Fibroblast of lung (primary cell): ENCODE measurements around the gene ZXDC. TPM values are rescaled to one million over a fixed set of nuclear protein-coding genes. Genes with fewer than 3 reads are reported as not detected.

Experiments
- DNase-seq, 2 donors: peaks; one replicate each; pipeline versions ENCODE4 v3.0.0 to v3.0.0-alpha.2; 2010; ENCODE audit warnings: low read depth in 2 of 2
- H2AFZ ChIP-seq: 2 replicates; pipeline ENCODE4 v1.5.1; 2012; ENCODE audit warnings: low read length, control low read depth, inconsistent platforms
- H3K27ac ChIP-seq: 2 replicates; pipeline ENCODE4 v1.5.1; 2011; ENCODE audit warnings: low read length, control low read depth; ENCODE audit not compliant: insufficient read depth
- H3K27me3 ChIP-seq: 2 replicates; pipeline ENCODE4 v1.5.1; 2011; ENCODE audit warnings: mild to moderate bottlenecking, low read length; ENCODE audit not compliant: control insufficient read depth, insufficient read depth
- H3K36me3 ChIP-seq: 2 replicates; pipeline ENCODE4 v1.5.1; 2011; ENCODE audit warnings: low read length; ENCODE audit not compliant: control insufficient read depth, insufficient read depth
- H3K4me1 ChIP-seq: 2 replicates; pipeline ENCODE4 v1.5.1; 2011; ENCODE audit warnings: low read length; ENCODE audit not compliant: control insufficient read depth, insufficient read depth; ENCODE audit errors: extremely low read depth
- H3K4me2 ChIP-seq: 2 replicates; pipeline ENCODE4 v1.5.1; 2011; ENCODE audit warnings: low read length, control low read depth; ENCODE audit not compliant: insufficient read depth; ENCODE audit errors: extremely low read depth
- H3K4me3 ChIP-seq, 4 experiments: fragments of 200-600 bp in 1 of 4; sonication (generic) in 1 of 4; replicated peaks in 1 of 4; 2 replicates each; pipeline ENCODE4 v1.5.1; 2011 to 2016; ENCODE audit warnings: low read length in 4 of 4, low read depth in 3 of 4, mild to moderate bottlenecking in 3 of 4, control low read depth in 2 of 4, inconsistent platforms in 1 of 4, mixed read lengths in 1 of 4; ENCODE audit not compliant: insufficient read depth in 1 of 4; ENCODE audit errors: control extremely low read depth in 1 of 4
- H3K79me2 ChIP-seq: 2 replicates; pipeline ENCODE4 v1.5.1; 2012; ENCODE audit warnings: mild to moderate bottlenecking, low read length, inconsistent platforms; ENCODE audit not compliant: control insufficient read depth, insufficient read depth
- H3K9ac ChIP-seq: 2 replicates; pipeline ENCODE4 v1.5.1; 2011; ENCODE audit warnings: mild to moderate bottlenecking, low read length, control low read depth; ENCODE audit not compliant: insufficient read depth
- H3K9me3 ChIP-seq: 2 replicates; pipeline ENCODE4 v1.5.1; 2012; ENCODE audit warnings: low read depth, low read length; ENCODE audit not compliant: control insufficient read depth, insufficient read depth
- H4K20me1 ChIP-seq: 2 replicates; pipeline ENCODE4 v1.5.1; 2011; ENCODE audit warnings: low read length; ENCODE audit not compliant: control insufficient read depth, insufficient read depth; ENCODE audit errors: extremely low read depth
- CTCF ChIP-seq, 2 donors: IDR thresholded peaks in 1 of 2; conservative IDR thresholded peaks in 1 of 2; 1 replicate in 1 of 2; 2 replicates in 1 of 2; pipeline ENCODE4 v1.5.1; 2011 to 2012; ENCODE audit warnings: low read length in 2 of 2, control low read depth in 1 of 2, inconsistent platforms in 1 of 2, low read depth in 1 of 2, mild to moderate bottlenecking in 1 of 2
- EZH2 ChIP-seq: IDR thresholded peaks from 2 replicates; pipeline ENCODE4 v1.5.1; 2012; ENCODE audit warnings: low read length, control low read depth, mild to moderate bottlenecking; ENCODE audit errors: missing control alignments
- polyA minus RNA-seq: library from RNA; depleted of rRNA, polyadenylated mRNA; stranded (reverse); fragments of >200 nt; gene quantifications from 2 replicates; pipeline ENCODE4 v1.2.3, GENCODE V29; 2011; ENCODE audit warnings: low replicate concordance
- polyA plus RNA-seq, 2 donors: library from polyadenylated mRNA; depleted of rRNA in 1 of 2; stranded (reverse) in 1 of 2; unstranded in 1 of 2; fragments of >200 nt; gene quantifications; 2 replicates each; pipeline ENCODE4 v1.2.1, GENCODE V29; 2011 to 2012; ENCODE audit warnings: missing spikeins in 1 of 2
- total RNA-seq: library from RNA; depleted of rRNA; stranded (reverse); fragments of >200 nt; gene quantifications from 2 replicates; pipeline ENCODE4 v1.2.1, GENCODE V29; 2014

ZXDC gene, protein sequence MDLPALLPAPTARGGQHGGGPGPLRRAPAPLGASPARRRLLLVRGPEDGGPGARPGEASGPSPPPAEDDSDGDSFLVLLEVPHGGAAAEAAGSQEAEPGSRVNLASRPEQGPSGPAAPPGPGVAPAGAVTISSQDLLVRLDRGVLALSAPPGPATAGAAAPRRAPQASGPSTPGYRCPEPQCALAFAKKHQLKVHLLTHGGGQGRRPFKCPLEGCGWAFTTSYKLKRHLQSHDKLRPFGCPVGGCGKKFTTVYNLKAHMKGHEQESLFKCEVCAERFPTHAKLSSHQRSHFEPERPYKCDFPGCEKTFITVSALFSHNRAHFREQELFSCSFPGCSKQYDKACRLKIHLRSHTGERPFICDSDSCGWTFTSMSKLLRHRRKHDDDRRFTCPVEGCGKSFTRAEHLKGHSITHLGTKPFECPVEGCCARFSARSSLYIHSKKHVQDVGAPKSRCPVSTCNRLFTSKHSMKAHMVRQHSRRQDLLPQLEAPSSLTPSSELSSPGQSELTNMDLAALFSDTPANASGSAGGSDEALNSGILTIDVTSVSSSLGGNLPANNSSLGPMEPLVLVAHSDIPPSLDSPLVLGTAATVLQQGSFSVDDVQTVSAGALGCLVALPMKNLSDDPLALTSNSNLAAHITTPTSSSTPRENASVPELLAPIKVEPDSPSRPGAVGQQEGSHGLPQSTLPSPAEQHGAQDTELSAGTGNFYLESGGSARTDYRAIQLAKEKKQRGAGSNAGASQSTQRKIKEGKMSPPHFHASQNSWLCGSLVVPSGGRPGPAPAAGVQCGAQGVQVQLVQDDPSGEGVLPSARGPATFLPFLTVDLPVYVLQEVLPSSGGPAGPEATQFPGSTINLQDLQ
- 16.4 and 17.8 TPM in 2 replicates for total RNA-seq
- polyA plus RNA-seq: 5.9 and 6.2 TPM in 2 replicates
- 6.3 and 7.1 TPM in 2 replicates for polyA plus RNA-seq (2012)
- 25.5 and 39.1 TPM in 2 replicates for polyA minus RNA-seq

- Histone ChIP-seq H3K4me2 (peak within 1 kb of the TSS; percentile 99), H3K9ac (peak within 1 kb of the TSS; percentile 82), H3K27ac (peak within 1 kb of the TSS; percentile 68), H3K4me3 (peak within 1 kb of the TSS; percentile 83 to 91 (median 86)), H3K9me3 (no peaks in the 10 kb centered on the region), H3K4me1 (peaks cover 7% of the 10 kb centered on the region), H2AFZ (peak within 1 kb of the TSS; percentile 100), H3K27me3 (no peaks in the 10 kb centered on the region), H4K20me1 (no peaks in the 10 kb centered on the region), H3K79me2 (peaks cover 32% of the 10 kb centered on the region), H3K36me3 (no peaks in the 10 kb centered on the region)
- TF ChIP-seq CTCF (conservative IDR thresholded peaks at IDR 0.05 in 1 of 2, IDR thresholded peaks at IDR 0.05 in 1 of 2; ENCODE audit: low read depth in 1 of 2, low read length in 2 of 2) (peak; percentile 21 to 38), EZH2 (no peak)
- DNase-seq: peak; percentile 87 to 93
Measured at GRCh38 chr3:126475413-126476114, at the start of gene ZXDC. Gene ZXDC, minus strand, starts transcription at chr3:126475891. Its CDS starts 26 bp downstream, at chr3:126475865.

DNA sequence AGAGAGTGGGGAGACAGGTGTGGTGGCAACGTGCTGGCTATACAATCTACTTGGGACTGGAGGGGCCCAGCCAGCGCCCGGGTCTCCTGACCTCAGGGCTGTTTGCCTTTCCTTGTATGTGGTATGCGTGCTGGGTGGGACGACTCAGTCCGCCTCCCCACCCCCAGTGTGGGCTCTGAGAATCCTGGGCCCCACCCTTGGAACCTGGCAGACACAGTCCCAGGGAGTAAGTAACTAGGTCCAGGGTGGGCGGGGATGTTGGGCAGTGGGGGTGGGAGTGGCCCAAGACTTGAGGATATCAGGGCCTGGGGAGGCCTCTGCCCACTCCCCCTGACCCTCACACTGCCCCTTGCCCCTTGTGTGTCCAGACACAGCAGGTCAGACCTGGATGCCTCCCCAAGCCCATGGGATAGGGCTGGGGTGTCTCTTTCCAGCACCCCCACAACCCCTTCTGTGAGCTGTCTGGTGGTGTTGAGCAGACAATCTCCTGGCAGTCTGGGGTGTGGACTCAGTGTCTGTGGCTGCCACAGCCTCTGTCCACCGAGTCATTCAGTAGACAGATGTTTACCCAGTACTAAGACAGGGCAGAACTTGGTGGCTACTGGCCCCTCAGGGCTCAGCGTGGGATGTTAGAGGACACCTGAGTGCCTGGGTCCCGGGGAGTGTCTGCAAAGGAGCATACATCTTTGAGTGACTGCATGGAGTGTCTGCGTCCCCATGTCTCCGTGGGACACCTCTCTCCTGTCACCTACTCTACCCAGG is 49.6 kb upstream of the ZXDC start:
- Histone ChIP-seq H3K79me2 (no peaks in the 10 kb centered on the region), H3K4me2 (no peak overlapping the region), H3K36me3 (no peaks in the 10 kb centered on the region), H3K9ac (no peak overlapping the region), H2AFZ (no peak overlapping the region), H3K4me1 (no peaks in the 10 kb centered on the region), H3K27me3 (peaks cover 9% of the 10 kb centered on the region), H3K4me3 (no peak overlapping the region), H4K20me1 (no peaks in the 10 kb centered on the region), H3K9me3 (no peaks in the 10 kb centered on the region), H3K27ac (no peak overlapping the region)
- no peak for DNase-seq
- TF ChIP-seq CTCF (conservative IDR thresholded peaks at IDR 0.05 in 1 of 2, IDR thresholded peaks at IDR 0.05 in 1 of 2; ENCODE audit: low read depth in 1 of 2, low read length in 2 of 2) (no peak), EZH2 (no peak)
